COLO668 (cell line): ENCODE results near the gene TCP11L1.

Experiments
- DNase-seq: peaks from one replicate; lab custom pipeline; 2025; ENCODE audit not compliant: unreplicated experiment; lab: John Stamatoyannopoulos, UW

TCP11L1 gene

GRCh38 chr11:33039274-33040032 is at the start of gene TCP11L1:
TSS of gene TCP11L1 (plus strand) at chr11:33039572. CDS start at chr11:33043774, 4,202 bp downstream.
- peak; percentile 93 for DNase-seq

- DNase-seq, result no peak
Observed at GRCh38 chr11:32990481-32990880, 48.9 kb upstream of the TCP11L1 start.

GRCh38 chr11:32991427-32991826 is 47.9 kb upstream of the TCP11L1 start:
- no peak for DNase-seq

- DNase-seq, result no peak
Observed at GRCh38 chr11:32991898-32992297, 47.5 kb upstream of the TCP11L1 start.

- DNase-seq, result no peak
Observed at GRCh38 chr11:33000181-33000580, 39.2 kb upstream of the TCP11L1 start.

GRCh38 chr11:33001281-33001680 is 38.1 kb upstream of the TCP11L1 start:
- no peak for DNase-seq

GRCh38 chr11:33001751-33002542 is 37.4 kb upstream of the TCP11L1 start:
- DNase-seq, result no peak

GRCh38 chr11:33005175-33005574 is 34.2 kb upstream of the TCP11L1 start:
- no peak for DNase-seq

GRCh38 chr11:33006010-33006409 is 33.4 kb upstream of the TCP11L1 start:
- no peak for DNase-seq

- no peak for DNase-seq
Observed at GRCh38 chr11:33013755-33014154, 25.6 kb upstream of the TCP11L1 start.

- DNase-seq, result peak; percentile 95
Observed at GRCh38 chr11:33015621-33016551, 23.5 kb upstream of the TCP11L1 start, which contains the start of gene DEPDC7. TSS of gene DEPDC7 (plus strand) at chr11:33015878. CDS start at chr11:33015956, 78 bp downstream.

- DNase-seq, result no peak
Observed at GRCh38 chr11:33016654-33017053, 22.7 kb upstream of the TCP11L1 start.

- no peak for DNase-seq
Observed at GRCh38 chr11:33017478-33017877, 21.9 kb upstream of the TCP11L1 start.

GRCh38 chr11:33017965-33018364 is 21.4 kb upstream of the TCP11L1 start:
- DNase-seq, result no peak

- DNase-seq, result no peak
Observed at GRCh38 chr11:33018840-33019239, 20.5 kb upstream of the TCP11L1 start.

GRCh38 chr11:33021501-33021900 is 17.9 kb upstream of the TCP11L1 start:
- no peak for DNase-seq

GRCh38 chr11:33021937-33022336 is 17.4 kb upstream of the TCP11L1 start:
- no peak for DNase-seq

GRCh38 chr11:33025339-33025722 is 14.0 kb upstream of the TCP11L1 start:
- DNase-seq, result no peak

GRCh38 chr11:33027233-33027632 is 12.1 kb upstream of the TCP11L1 start:
- no peak for DNase-seq

GRCh38 chr11:33027846-33028536 is 11.4 kb upstream of the TCP11L1 start:
- DNase-seq, result no peak

GRCh38 chr11:33028537-33028914 is 10.8 kb upstream of the TCP11L1 start:
- no peak for DNase-seq
